Prostate gland (tissue), 2 donors: Measurements from ENCODE around the gene ZNF785. TPM values are rescaled to one million over a fixed set of nuclear protein-coding genes. Genes with fewer than 3 reads are reported as not detected.

Experiments used
- DNase-seq: peaks from one replicate; pipeline ENCODE4 v3.0.0-alpha.2; 2019; ENCODE audit warnings: low spot score
- H3K27ac ChIP-seq, 2 donors: fragments of 200-600 bp; sonication (generic); 2 replicates each; pipeline ENCODE4 v1.5.1; 2017 to 2019
- H3K27me3 ChIP-seq: fragments of 200-600 bp; sonication (generic); replicated peaks from 2 replicates; pipeline ENCODE4 v1.5.1; 2019; ENCODE audit not compliant: insufficient read depth
- H3K36me3 ChIP-seq, 2 donors: fragments of 200-600 bp; sonication (generic); 1 replicate in 1 of 2; 2 replicates in 1 of 2; pipeline versions ENCODE4 v1.5.1 to v1.8.1; 2017 to 2019
- H3K4me1 ChIP-seq: fragments of 200-600 bp; sonication (generic); replicated peaks from 2 replicates; pipeline ENCODE4 v1.5.1; 2019
- H3K4me3 ChIP-seq, 2 donors: fragments of 200-600 bp; sonication (generic); 2 replicates each; pipeline ENCODE4 v1.5.1; 2017 to 2019
- H3K9me3 ChIP-seq: fragments of 200-600 bp; sonication (generic); 2 replicates; pipeline ENCODE4 v1.5.1; 2017
- POLR2A ChIP-seq: fragments of 450-650 bp; IDR thresholded peaks from one replicate; pipeline ENCODE4 v1.6.1; 2016; ENCODE audit warnings: antibody characterized with exemption, mild to moderate bottlenecking
- POLR2AphosphoS5 ChIP-seq: sonication (generic); formaldehyde crosslinking; IDR thresholded peaks from one replicate; pipeline ENCODE4 v1.6.1; 2017; ENCODE audit warnings: antibody characterized with exemption
- WGBS: methylation state at CpG from one replicate; pipeline ENCODE4 v1.1.5; 2018; 5-methylcytosine and 5-hydroxymethylcytosine counted together
- intact Hi-C: fragments of 100-400 bp; cut with DNase I; formaldehyde crosslinking; loops from one replicate; pipeline ENCODE4 v1.14.2; 2022
- total RNA-seq, 2 donors: library from RNA; depleted of rRNA; stranded (reverse); fragments of >200 nt; gene quantifications; one replicate each; pipeline ENCODE4 v1.1.0, GENCODE V29; 2016
- TF ChIP-seq, protein P1 (sequence below), 4 experiments: fragments of 200-600 bp in 2 of 4; fragments of 450-650 bp in 2 of 4; sonication (generic) in 2 of 4; IDR thresholded peaks; 1 replicate in 3 of 4; 2 replicates in 1 of 4; pipeline ENCODE4 v1.5.1; 2016 to 2019; ENCODE audit warnings: antibody characterized with exemption in 4 of 4, mild to moderate bottlenecking in 2 of 4, moderate library complexity in 2 of 4

ZNF785 gene
- total RNA-seq, 2 donors from 2014 or later: 16.9 to 18.9 TPM

DNA sequence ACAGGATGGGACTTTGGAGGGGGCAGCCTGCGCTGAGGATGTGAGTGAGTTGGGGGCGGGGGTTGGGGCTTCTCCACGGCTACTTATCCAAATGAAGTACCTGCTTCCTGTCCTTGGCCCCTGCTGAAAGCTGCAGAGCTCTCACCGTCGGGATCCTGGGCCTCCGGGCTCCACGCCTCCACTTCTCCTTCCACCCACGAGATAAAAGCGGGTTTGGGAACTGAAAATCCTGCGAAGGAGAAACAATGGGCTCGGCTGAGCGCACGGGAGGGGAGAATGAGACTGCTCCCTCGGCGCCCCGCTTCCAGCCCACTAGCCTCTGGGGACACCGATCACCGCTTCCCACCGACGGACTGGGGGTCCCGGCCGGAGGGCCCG, 486 bp downstream of the ZNF785 start:
- under 1% methylated on average over 17 of the region's 23 CpGs for WGBS
- intact Hi-C loops: no loop called here
- Histone ChIP-seq H3K27ac (peak overlapping the region; percentile 88 to 91), H3K4me1 (peaks cover 3% of the 10 kb centered on the region), H3K9me3 (no peaks in the 10 kb centered on the region), H3K36me3 (no peaks in the 10 kb centered on the region), H3K4me3 (peak overlapping the region; percentile 61 to 76), H3K27me3 (no peaks in the 10 kb centered on the region)
- TF ChIP-seq POLR2A: no peak
- TF ChIP-seq POLR2AphosphoS5: no peak
- TF ChIP-seq, protein P1, sequence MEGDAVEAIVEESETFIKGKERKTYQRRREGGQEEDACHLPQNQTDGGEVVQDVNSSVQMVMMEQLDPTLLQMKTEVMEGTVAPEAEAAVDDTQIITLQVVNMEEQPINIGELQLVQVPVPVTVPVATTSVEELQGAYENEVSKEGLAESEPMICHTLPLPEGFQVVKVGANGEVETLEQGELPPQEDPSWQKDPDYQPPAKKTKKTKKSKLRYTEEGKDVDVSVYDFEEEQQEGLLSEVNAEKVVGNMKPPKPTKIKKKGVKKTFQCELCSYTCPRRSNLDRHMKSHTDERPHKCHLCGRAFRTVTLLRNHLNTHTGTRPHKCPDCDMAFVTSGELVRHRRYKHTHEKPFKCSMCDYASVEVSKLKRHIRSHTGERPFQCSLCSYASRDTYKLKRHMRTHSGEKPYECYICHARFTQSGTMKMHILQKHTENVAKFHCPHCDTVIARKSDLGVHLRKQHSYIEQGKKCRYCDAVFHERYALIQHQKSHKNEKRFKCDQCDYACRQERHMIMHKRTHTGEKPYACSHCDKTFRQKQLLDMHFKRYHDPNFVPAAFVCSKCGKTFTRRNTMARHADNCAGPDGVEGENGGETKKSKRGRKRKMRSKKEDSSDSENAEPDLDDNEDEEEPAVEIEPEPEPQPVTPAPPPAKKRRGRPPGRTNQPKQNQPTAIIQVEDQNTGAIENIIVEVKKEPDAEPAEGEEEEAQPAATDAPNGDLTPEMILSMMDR (IDR thresholded peaks at IDR 0.05): no peak
- no peak for DNase-seq

DNA sequence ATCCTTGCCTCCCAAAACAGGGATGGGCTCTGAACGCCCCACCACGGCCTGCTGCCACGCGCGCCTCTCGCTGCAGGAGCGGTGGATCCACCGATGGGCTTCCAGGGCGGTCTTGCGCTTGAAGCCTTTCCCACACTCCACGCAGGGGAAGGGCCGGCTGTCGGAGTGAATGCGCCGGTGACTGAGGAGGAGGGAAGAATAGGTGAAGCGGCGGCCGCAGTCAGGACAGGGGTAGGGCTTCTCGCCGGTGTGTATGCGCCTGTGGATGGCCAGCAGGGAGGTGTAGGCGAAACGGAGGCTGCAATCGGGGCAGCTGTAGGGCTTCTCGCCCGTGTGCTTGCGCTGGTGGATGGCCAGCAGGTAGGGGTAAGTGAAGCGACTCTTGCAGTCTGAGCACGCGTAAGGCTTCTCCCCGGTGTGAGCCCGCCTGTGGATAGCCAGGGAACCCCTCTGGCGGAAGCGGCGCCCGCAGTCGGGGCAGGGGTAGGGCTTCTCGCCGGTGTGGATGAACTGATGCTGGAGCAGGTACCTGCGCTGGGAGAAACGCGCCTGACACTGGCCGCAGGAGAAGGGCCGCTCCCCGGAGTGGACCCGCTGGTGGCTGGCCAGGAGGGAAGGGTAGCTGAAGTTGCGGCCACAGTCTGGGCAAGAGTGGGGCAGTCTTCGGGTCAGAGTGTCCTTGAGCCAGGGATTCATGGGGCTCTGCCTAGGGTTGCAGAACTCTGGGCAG, 2.7 kb downstream of the ZNF785 start:
- DNase-seq: no peak

DNA sequence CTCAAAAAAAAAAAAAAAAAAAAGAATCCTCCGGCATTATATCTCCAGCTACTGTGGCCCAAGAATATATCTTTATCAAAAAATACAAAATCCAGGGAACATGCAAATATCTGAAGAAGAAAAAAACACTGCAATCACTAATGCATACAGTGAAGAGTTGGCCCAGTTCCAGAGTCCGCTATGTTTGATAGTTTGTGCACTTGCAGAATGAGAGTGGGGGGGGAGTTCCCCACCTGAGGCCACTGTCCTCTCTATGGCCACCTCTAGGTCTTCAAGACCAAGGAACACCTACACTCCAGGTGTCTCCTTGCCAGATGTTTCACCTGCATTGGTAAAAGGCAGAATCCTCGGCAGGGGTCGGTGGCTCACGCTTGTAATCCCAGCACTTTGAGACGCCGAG, 4.0 kb downstream of the ZNF785 start:
- peaks cover 0 to 3% of the 10 kb centered on the region in 2 donors for H3K36me3 ChIP-seq
- DNase-seq: no peak
- H3K27ac ChIP-seq: no peak overlapping the region
- TF ChIP-seq POLR2AphosphoS5 (no peak), POLR2A (no peak)
- TF ChIP-seq, protein P1 (IDR thresholded peaks at IDR 0.05): no peak
- H3K27me3 ChIP-seq: no peaks in the 10 kb centered on the region
- 88% methylated on average over 7 of the region's 7 CpGs for WGBS
- intact Hi-C loops: no loop called here
- no peak overlapping the region for H3K4me3 ChIP-seq
- H3K4me1 ChIP-seq: peaks cover 3% of the 10 kb centered on the region
- H3K9me3 ChIP-seq: no peaks in the 10 kb centered on the region

More for the DNA sequence above, 2.7 kb downstream of the ZNF785 start:
- no peaks in the 10 kb centered on the region for H3K27me3 ChIP-seq
- no peak overlapping the region for H3K27ac ChIP-seq
- H3K4me1 ChIP-seq: peaks cover 3% of the 10 kb centered on the region
- no peaks in the 10 kb centered on the region for H3K9me3 ChIP-seq
- intact Hi-C loops: no loop called here
- TF ChIP-seq POLR2AphosphoS5 (no peak), POLR2A (no peak)
- TF ChIP-seq, protein P1 (IDR thresholded peaks at IDR 0.05): no peak
- peaks cover 0 to 3% of the 10 kb centered on the region in 2 donors for H3K36me3 ChIP-seq
- 95% methylated on average over 40 of the region's 48 CpGs for WGBS
- no peak overlapping the region for H3K4me3 ChIP-seq

DNA sequence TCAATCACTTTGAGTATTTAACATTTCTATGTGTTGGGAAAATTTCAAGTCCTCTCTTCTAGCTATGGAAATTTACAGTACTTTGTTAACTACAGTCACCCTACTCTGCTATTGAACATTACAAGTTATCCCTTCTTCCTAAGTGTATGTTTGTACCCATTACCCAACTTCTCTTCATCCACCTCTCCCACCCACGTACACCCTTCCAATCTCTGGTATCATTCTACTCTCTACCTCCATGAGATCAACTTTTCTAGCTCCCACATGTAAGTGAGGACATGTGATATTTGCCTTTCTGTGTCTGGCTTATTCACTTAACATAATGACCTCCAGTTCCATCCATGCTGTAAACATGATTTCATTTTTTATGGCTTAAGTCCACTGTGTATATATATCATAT, 10.8 kb downstream of the ZNF785 start:
- no peaks in the 10 kb centered on the region for H3K27me3 ChIP-seq
- intact Hi-C loops: loop anchor here (5.0 kb wide), 1 partner anchor 78 kb away; the partner anchor contains the start of gene PRR14
- peaks cover 6% of the 10 kb centered on the region for H3K4me1 ChIP-seq
- H3K27ac ChIP-seq: no peak overlapping the region
- 75% methylated on average over 1 of the region's 1 CpG for WGBS
- H3K4me3 ChIP-seq: no peak overlapping the region
- TF ChIP-seq POLR2A: no peak
- no peak for TF ChIP-seq POLR2AphosphoS5
- TF ChIP-seq, protein P1 (IDR thresholded peaks at IDR 0.05): no peak
- peaks cover 0 to 3% of the 10 kb centered on the region in 2 donors for H3K36me3 ChIP-seq
- H3K9me3 ChIP-seq: no peaks in the 10 kb centered on the region
- DNase-seq: no peak
